PC-9 (cell line): Measurements from ENCODE around the gene TGFBR3L. TPM values are rescaled to one million over a fixed set of nuclear protein-coding genes. Genes with fewer than 3 reads are reported as not detected.

ENCODE experiments used
- BruUV-seq: library from RNA; stranded (reverse); fragments of 400-500 nt; replicated peaks from 2 replicates; lab custom pipeline; 2021; lab: Mats Ljungman, UMichigan
- CTCF ChIA-PET: fragments of 300-600 bp; sonication (Branson Sonifier 250); formaldehyde crosslinking; loops from one replicate; lab custom pipeline; 2022; ENCODE audit warnings: antibody characterized with exemption; lab: Charles Lee
- POLR2A ChIA-PET: fragments of 300-600 bp; sonication (Branson Sonifier 250); formaldehyde crosslinking; loops from one replicate; lab custom pipeline; 2022; ENCODE audit warnings: antibody characterized with exemption; ENCODE audit not compliant: unreplicated experiment; lab: Charles Lee
- DNase-seq, 2 experiments: peaks; one replicate each; pipeline versions ENCODE4 v3.0.0 to v3.0.0-alpha.2; 2015 to 2022; ENCODE audit warnings: mixed read lengths in 1 of 2
- H2AFZ ChIP-seq: fragments of 200-600 bp; sonication (generic); 2 replicates; pipeline ENCODE4 v1.8.1; 2017; ENCODE audit warnings: antibody characterized with exemption
- H3F3A ChIP-seq: fragments of 200-600 bp; sonication (generic); 2 replicates; pipeline ENCODE4 v1.8.1; 2017; ENCODE audit warnings: antibody characterized with exemption, mild to moderate bottlenecking, low read depth; ENCODE audit not compliant: insufficient read depth
- H3K27ac ChIP-seq: fragments of 200-600 bp; sonication (generic); 2 replicates; pipeline ENCODE4 v1.6.1; 2016; ENCODE audit warnings: mixed run types
- H3K27me3 ChIP-seq: fragments of 200-600 bp; sonication (generic); 2 replicates; pipeline ENCODE4 v1.6.1; 2016; ENCODE audit warnings: low read depth, mixed run types; ENCODE audit not compliant: insufficient read depth
- H3K36me3 ChIP-seq: fragments of 200-600 bp; sonication (generic); 2 replicates; pipeline ENCODE4 v1.6.1; 2016; ENCODE audit warnings: low read depth, mixed run types
- H3K4me1 ChIP-seq: fragments of 200-600 bp; sonication (generic); replicated peaks from 2 replicates; pipeline ENCODE4 v1.6.1; 2016; ENCODE audit warnings: mixed run types; ENCODE audit not compliant: insufficient read depth
- H3K4me2 ChIP-seq: fragments of 200-600 bp; sonication (generic); 2 replicates; pipeline ENCODE4 v1.6.1; 2017; ENCODE audit warnings: mixed run types
- H3K4me3 ChIP-seq: fragments of 200-600 bp; sonication (generic); 2 replicates; pipeline ENCODE4 v1.6.1; 2016; ENCODE audit warnings: mixed run types
- H3K79me2 ChIP-seq: fragments of 200-600 bp; sonication (generic); 2 replicates; pipeline ENCODE4 v1.6.1; 2017; ENCODE audit warnings: low read depth, mixed run types
- H3K9me2 ChIP-seq: fragments of 200-600 bp; sonication (generic); 2 replicates; pipeline ENCODE4 v1.8.1; 2017; ENCODE audit warnings: mild to moderate bottlenecking; ENCODE audit not compliant: insufficient read depth
- H3K9me3 ChIP-seq: fragments of 200-600 bp; sonication (generic); 2 replicates; pipeline ENCODE4 v1.8.1; 2016; ENCODE audit warnings: low read depth; ENCODE audit not compliant: insufficient read depth
- H4K20me1 ChIP-seq: fragments of 200-600 bp; sonication (generic); 2 replicates; pipeline ENCODE4 v1.8.1; 2017; ENCODE audit not compliant: insufficient read depth
- CTCF ChIP-seq: fragments of 200-600 bp; sonication (generic); conservative IDR thresholded peaks from 2 replicates; pipeline ENCODE4 v1.6.1; 2017; ENCODE audit warnings: mixed run types, antibody characterized with exemption, mild to moderate bottlenecking, moderate library complexity
- EZH2 ChIP-seq: fragments of 200-600 bp; sonication (generic); IDR thresholded peaks from 2 replicates; pipeline ENCODE4 v1.8.0; 2017; ENCODE audit warnings: antibody characterized with exemption, low read depth
- intact Hi-C: fragments of 100-400 bp; cut with micrococcal nuclease; formaldehyde crosslinking; loops from one replicate; pipeline ENCODE4 v1.10.0; 2022; ENCODE audit not compliant: unreplicated experiment
- total RNA-seq: library from RNA; stranded (reverse); gene quantifications from 2 replicates; pipeline ENCODE4 v1.2.3, GENCODE V29; 2021

TGFBR3L gene
- total RNA-seq, 1 experiment from 2014 or later, result 2.3 TPM

- H3K9me3 ChIP-seq, result no peaks in the 10 kb centered on the region
- H2AFZ ChIP-seq, result no peak overlapping the region
- BruUV-seq, result no TSS peak
- intact Hi-C loops, result no loop called here
- peaks cover 47% of the 10 kb centered on the region for H3F3A ChIP-seq
- CTCF ChIA-PET, result interaction anchor here (0.6 kb wide), 1 partner anchor 387 kb away, joined by 4 read pairs; no protein-coding TSS in a partner anchor
- TF ChIP-seq EZH2, result no peak
- no peak for TF ChIP-seq CTCF
- H3K27ac ChIP-seq, result no peak overlapping the region
- H3K79me2 ChIP-seq, result no peaks in the 10 kb centered on the region
- peaks cover 28% of the 10 kb centered on the region for H3K4me1 ChIP-seq
- H3K27me3 ChIP-seq, result no peaks in the 10 kb centered on the region
- H3K4me3 ChIP-seq, result no peak overlapping the region
- no peak overlapping the region for H3K4me2 ChIP-seq
- peaks cover 26% of the 10 kb centered on the region for H3K36me3 ChIP-seq
- POLR2A ChIA-PET, result no interaction called here
- H3K9me2 ChIP-seq, result no peaks in the 10 kb centered on the region
- H4K20me1 ChIP-seq, result peaks cover 15% of the 10 kb centered on the region; the same call in 1 of the 2 replicates
- no peak for DNase-seq
These were observed 16.8 kb downstream of the TGFBR3L start for GRCh38 chr19:7931221-7932061.

DNA sequence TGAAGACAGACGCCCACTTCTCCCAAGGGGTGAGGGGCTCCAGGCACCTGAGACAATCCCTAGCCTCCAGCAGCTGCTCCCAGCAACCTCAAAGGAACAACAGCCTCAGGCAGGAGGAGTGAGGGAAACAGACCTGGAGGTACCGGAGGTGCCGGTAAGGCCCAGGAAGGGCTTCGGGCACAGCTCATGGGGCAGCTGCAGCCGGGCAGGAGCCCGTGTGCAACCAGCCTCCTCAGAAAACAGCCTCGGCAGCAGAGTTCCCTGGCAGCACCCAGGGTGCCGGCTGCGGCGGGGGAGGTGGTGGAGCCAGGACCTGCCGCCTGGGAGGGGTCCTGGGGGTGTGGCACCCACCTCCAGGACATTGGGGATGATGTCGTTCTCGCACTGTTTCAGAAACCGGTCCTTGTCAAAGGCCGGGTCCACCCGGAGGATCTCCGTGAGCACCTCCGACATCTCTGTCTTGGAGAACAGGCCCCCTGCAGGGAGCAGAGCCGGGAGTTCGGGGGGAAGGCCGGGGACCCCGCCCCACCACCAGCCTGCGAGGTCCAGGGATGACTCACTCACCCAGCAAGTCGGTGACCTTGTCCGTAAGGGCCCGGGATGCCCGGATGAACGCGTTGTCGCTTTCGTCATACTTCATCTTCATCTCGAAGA lies 17.8 kb downstream of the TGFBR3L start:
- intact Hi-C loops, result no loop called here
- Histone ChIP-seq H2AFZ (no peak overlapping the region), H3K27me3 (no peaks in the 10 kb centered on the region), H4K20me1 (peaks cover 16% of the 10 kb centered on the region), H3K9me2 (no peaks in the 10 kb centered on the region), H3K79me2 (peaks cover 1% of the 10 kb centered on the region), H3K4me3 (no peak overlapping the region), H3K9me3 (no peaks in the 10 kb centered on the region), H3K4me2 (no peak overlapping the region), H3K36me3 (peaks cover 32% of the 10 kb centered on the region), H3F3A (peaks cover 41% of the 10 kb centered on the region), H3K27ac (no peak overlapping the region), H3K4me1 (peaks cover 28% of the 10 kb centered on the region)
- CTCF ChIA-PET, result no interaction called here
- no peak for DNase-seq
- BruUV-seq, result no TSS peak
- POLR2A ChIA-PET, result no interaction called here
- no peak for TF ChIP-seq CTCF
- TF ChIP-seq EZH2, result no peak

DNA sequence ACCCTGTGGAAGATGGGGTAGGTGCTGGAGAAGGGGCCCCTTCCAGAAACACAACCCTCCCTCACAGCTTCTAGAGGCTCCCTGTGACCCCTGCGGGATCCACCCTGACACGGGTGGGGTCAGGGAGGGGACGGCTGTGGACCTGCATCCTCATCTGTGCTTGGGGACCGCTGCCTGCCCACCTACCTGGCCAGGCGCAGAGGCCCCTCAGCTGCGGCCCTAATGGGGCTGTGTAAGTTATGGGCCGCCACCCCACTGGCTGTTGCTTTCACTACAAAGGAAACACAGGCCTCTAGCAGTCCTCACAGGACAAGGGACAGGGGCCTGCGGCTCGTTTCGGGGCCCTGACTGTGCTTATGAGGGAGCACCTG lies 18.3 kb downstream of the TGFBR3L start:
- ChIA-PET CTCF (no interaction called here), POLR2A (no interaction called here)
- Histone ChIP-seq H3K36me3 (peaks cover 37% of the 10 kb centered on the region), H3K4me1 (peaks cover 26% of the 10 kb centered on the region), H3K4me3 (no peak overlapping the region), H3F3A (peaks cover 37% of the 10 kb centered on the region), H3K4me2 (no peak overlapping the region), H3K9me2 (no peaks in the 10 kb centered on the region), H3K79me2 (peaks cover 4% of the 10 kb centered on the region), H3K9me3 (no peaks in the 10 kb centered on the region), H3K27ac (no peak overlapping the region), H4K20me1 (peaks cover 13% of the 10 kb centered on the region), H2AFZ (no peak overlapping the region), H3K27me3 (no peaks in the 10 kb centered on the region)
- TF ChIP-seq EZH2 (no peak), CTCF (no peak)
- DNase-seq, result no peak
- BruUV-seq, result no TSS peak
- intact Hi-C loops, result no loop called here
